GM12872 (cell line): ENCODE results near the gene SRSF4.

Experiments used
- CTCF ChIP-seq: IDR thresholded peaks from 3 replicates; pipeline ENCODE4 v1.5.1; 2011; ENCODE audit warnings: low read depth, mild to moderate bottlenecking, low read length, moderate library complexity; ENCODE audit not compliant: insufficient read depth

SRSF4 gene

GRCh38 chr1:29126198-29126597 lies 55.5 kb downstream of the SRSF4 start:
- TF ChIP-seq CTCF: no peak

- TF ChIP-seq CTCF: no peak
These were observed 55.9 kb downstream of the SRSF4 start for GRCh38 chr1:29125788-29126187.

- TF ChIP-seq CTCF: no peak
These were observed 56.5 kb downstream of the SRSF4 start for GRCh38 chr1:29125237-29125641.

GRCh38 chr1:29124366-29125236 lies 57.1 kb downstream of the SRSF4 start:
- no peak for TF ChIP-seq CTCF

- TF ChIP-seq CTCF: no peak
These were observed 57.8 kb downstream of the SRSF4 start, which contains the start of gene TMEM200B for GRCh38 chr1:29123887-29124365. Gene TMEM200B, minus strand, starts transcription at chr1:29123903. Its CDS starts 2,075 bp downstream, at chr1:29121828.

GRCh38 chr1:29123053-29123886 lies 58.4 kb downstream of the SRSF4 start:
- no peak for TF ChIP-seq CTCF

GRCh38 chr1:29122682-29123052 lies 59.0 kb downstream of the SRSF4 start:
- no peak for TF ChIP-seq CTCF
